Measurements from ENCODE around the gene MINPP1.
"Not testable (repeated sequence)": the region's sequence is repeated elsewhere in the genome, so short reads cannot be mapped to it uniquely, and the experiment has no call there.

Gene MINPP1

GRCh38 chr10:87504640-87505365 lies at the start of gene MINPP1:
TSS of gene MINPP1 (plus strand) at chr10:87504893. CDS start at chr10:87504916, 23 bp downstream.
- peak; percentile 89 for DNase-seq

GRCh38 chr10:87456586-87457220 lies 48.0 kb upstream of the MINPP1 start:
- not testable (repeated sequence) for DNase-seq

- not testable (repeated sequence) for DNase-seq
Observed at GRCh38 chr10:87461751-87462150, 42.9 kb upstream of the MINPP1 start.

GRCh38 chr10:87466849-87467248 lies 37.8 kb upstream of the MINPP1 start:
- not testable (repeated sequence) for DNase-seq

- not testable (repeated sequence) for DNase-seq
Observed at GRCh38 chr10:87488733-87489132, 16.0 kb upstream of the MINPP1 start.

GRCh38 chr10:87490285-87490684 lies 14.4 kb upstream of the MINPP1 start:
- DNase-seq, result not testable (repeated sequence)

- not testable (repeated sequence) for DNase-seq
Observed at GRCh38 chr10:87492450-87492849, 12.2 kb upstream of the MINPP1 start.

GRCh38 chr10:87495446-87495845 lies 9.2 kb upstream of the MINPP1 start:
- not testable (repeated sequence) for DNase-seq

GRCh38 chr10:87497386-87497785 lies 7.3 kb upstream of the MINPP1 start:
- DNase-seq, result not testable (repeated sequence)

- not testable (repeated sequence) for DNase-seq
Observed at GRCh38 chr10:87498106-87498789, 6.4 kb upstream of the MINPP1 start.

GRCh38 chr10:87500646-87501048 lies 4.0 kb upstream of the MINPP1 start:
- DNase-seq, result no peak

- DNase-seq, result no peak
Observed at GRCh38 chr10:87503401-87503800, 1.3 kb upstream of the MINPP1 start.

- no peak for DNase-seq
Observed at GRCh38 chr10:87503886-87504285, 807 bp upstream of the MINPP1 start.

GRCh38 chr10:87504307-87504639 lies 420 bp upstream of the MINPP1 start:
- no peak for DNase-seq

GRCh38 chr10:87505366-87506111 lies 846 bp downstream of the MINPP1 start:
- peak; percentile 49 for DNase-seq

- no peak for DNase-seq
Observed at GRCh38 chr10:87506956-87507355, 2.3 kb downstream of the MINPP1 start.

GRCh38 chr10:87507879-87508483 lies 3.3 kb downstream of the MINPP1 start:
- DNase-seq, result no peak

GRCh38 chr10:87508837-87509236 lies 4.1 kb downstream of the MINPP1 start:
- no peak for DNase-seq

GRCh38 chr10:87510025-87510424 lies 5.3 kb downstream of the MINPP1 start:
- DNase-seq, result no peak

- DNase-seq, result no peak
Observed at GRCh38 chr10:87511526-87511925, 6.8 kb downstream of the MINPP1 start.

- DNase-seq, result no peak
Observed at GRCh38 chr10:87518937-87519336, 14.2 kb downstream of the MINPP1 start.

GRCh38 chr10:87519582-87519981 lies 14.9 kb downstream of the MINPP1 start:
- DNase-seq, result no peak

- no peak for DNase-seq
Observed at GRCh38 chr10:87523731-87524130, 19.0 kb downstream of the MINPP1 start.
